HS-5 (cell line): ENCODE data around the gene ZNF100.
"Not testable (repeated sequence)": the region's sequence is repeated elsewhere in the genome, so short reads cannot be mapped to it uniquely, and the experiment has no call there.

Experiments
- DNase-seq: peaks from one replicate; pipeline ENCODE4 v3.0.0-alpha.2; 2012; ENCODE audit warnings: low read depth

The ZNF100 gene

DNA sequence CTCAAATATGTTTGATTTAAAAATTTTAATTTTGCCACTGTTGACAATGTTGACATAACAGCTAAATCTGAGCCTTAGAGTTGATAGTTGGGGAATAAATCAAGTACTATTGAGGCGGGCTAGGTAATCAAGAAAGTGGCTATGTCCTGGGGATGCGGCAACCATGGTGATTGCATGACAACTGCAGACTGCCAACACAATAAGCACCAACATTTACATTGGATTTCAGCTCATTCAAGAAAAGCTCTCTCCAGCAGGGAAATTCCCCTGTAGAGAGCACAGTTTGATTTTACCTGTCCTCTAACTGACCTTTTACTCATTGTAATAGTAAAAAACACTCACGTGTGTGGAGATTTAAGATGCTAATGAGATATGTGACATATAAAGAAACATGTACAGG is 63.1 kb downstream of the ZNF100 start:
- no peak for DNase-seq

GRCh38 chr19:21699197-21699596 is 68.2 kb downstream of the ZNF100 start:
- DNase-seq = no peak

GRCh38 chr19:21698215-21698614 is 69.2 kb downstream of the ZNF100 start:
- DNase-seq = no peak

DNA sequence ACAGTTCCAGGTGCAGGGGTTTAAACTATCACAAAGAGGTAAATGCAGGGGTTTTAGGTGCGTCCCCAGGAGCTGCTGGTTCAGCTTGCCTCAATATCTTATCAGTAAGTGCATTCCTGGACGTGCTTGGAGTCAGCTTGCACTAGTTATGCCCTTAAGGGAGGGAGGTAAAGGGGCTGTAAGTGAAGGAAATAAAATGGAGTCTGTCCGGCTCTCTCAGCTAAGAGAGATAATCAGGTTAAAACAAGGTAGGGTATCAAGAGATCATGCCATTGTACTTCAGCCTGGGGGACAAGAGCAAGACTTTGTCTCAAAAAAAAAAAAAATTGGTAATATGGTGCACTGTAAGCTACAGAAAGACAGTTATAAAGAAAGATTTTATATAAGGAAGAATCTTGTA is 69.7 kb downstream of the ZNF100 start:
- no peak for DNase-seq

- DNase-seq = no peak
These were observed 73.0 kb downstream of the ZNF100 start for GRCh38 chr19:21694171-21694906.

DNA sequence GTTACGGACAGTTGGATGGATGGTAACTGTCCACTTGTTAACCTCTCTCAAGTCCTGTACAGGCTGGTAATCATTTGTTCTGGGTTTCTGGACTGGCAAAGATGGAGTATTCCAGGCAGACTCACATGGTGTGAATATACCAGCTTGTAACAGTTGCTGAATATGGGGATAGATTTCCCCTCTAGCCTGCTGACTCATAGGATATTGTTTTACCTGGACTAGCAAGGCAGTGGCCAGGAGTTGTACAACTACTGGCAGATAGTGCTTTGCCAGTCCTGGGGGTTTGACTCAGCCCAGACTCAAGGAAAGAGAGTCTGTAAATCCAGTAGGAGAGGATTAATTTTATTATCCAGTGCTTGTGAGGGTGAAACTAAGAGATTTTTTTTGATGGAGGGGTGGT is 74.0 kb downstream of the ZNF100 start:
- DNase-seq = no peak

DNA sequence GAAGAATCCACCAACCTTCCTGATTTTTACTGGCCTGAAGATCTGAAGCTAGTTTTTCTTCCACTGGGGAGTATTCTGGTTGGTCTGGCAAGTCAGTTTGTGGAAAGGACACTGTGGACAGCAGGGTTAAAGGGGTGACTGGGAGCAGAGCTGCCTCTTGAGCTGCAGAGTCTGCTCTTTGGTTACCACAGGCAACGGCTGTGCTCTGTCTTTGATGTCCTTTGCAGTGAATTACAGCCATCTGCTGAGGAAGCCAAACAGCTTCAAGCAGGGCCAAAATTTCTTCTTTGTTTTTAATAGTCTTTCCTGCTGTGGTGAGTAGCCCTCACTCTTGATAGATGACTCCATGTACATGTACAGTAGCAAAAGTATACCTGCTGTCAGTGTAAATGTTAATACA is 75.7 kb downstream of the ZNF100 start:
- DNase-seq = no peak

DNA sequence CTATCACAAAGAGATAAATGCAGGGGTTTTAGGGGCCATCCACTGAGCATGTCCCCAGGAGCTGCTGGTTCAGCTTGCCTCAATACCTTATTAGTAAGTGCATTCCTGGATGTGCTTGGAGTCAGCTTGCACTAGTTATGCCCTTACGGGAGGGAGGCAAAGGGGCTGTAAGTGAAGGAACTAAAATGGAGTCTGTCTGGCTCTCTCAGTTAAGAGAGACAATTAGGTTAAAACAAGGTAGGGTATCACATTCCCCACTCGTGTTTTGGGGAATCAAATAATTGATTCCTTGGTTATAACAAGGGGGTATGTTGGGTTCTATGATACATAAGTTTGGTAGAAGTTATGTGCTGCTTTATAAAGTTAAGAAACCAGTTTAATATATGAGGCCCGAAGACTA is 78.9 kb downstream of the ZNF100 start:
- no peak for DNase-seq

GRCh38 chr19:21680671-21681070 is 86.7 kb downstream of the ZNF100 start:
- DNase-seq = no peak

- DNase-seq = no peak
These were observed 87.4 kb downstream of the ZNF100 start for GRCh38 chr19:21680026-21680425.

DNA sequence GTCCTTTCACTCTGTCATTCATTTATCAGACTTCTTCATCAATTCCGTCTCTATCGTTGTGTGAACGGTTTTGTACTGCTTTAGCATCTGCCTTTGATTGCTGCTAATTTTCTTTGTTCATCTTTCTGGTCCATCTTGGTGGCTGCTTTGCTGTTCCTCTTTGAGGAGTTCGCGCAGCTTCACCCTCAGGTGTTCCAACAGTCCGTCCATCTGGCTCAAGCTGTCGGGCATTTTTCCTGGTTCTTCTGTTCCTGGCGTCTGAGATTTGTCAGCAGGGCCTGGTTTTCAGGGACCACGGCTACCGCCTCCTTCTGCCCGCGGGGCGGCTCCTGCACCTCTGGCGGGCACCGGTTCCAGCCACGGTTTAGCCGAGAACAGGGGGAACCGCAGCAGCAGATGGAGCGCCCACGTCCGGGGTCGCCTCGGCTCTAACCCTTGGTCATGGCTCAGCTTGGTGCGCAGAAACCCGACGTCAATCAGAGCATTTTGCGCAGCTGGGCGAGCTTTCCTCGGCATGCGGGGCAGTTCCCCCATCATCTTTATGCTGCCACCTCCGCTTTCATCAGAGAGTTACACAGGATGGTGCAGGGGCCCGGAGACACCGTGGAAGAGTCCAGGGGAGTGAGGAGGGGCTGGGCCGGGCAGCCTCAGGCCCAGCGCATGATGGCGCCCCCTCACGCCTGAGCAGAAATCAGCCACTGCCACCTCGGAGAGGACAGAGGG is 89.5 kb downstream of the ZNF100 start:
- no peak for DNase-seq

GRCh38 chr19:21674454-21674853 is 92.9 kb downstream of the ZNF100 start:
- DNase-seq = no peak

DNA sequence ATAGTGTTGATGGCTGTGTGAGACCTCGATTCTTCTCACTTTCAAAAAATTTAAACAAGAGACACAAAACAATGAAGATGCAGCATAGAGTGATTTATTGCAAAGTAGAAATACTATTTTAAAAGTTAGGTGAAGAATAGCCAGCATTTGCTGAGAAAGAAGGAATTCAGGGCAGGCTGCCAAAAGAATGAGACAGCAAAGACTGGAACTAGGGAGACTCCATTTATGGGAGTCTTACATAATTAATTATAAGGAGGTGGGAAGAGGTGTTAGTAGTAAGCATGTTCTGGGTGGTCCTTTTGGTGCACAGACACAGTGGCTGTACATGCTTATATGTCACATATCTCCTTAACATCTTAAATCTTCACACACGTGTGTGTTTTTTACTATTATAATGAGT is 93.9 kb downstream of the ZNF100 start:
- DNase-seq = not testable (repeated sequence)
